ENCODE measurements around the gene FAR2. TPM values are rescaled to one million over a fixed set of nuclear protein-coding genes. Genes with fewer than 3 reads are reported as not detected.

The FAR2 gene
- total and polyA plus RNA-seq, 2 donors (not counting 3 experiments of a cell fraction or from before 2014, with no cell fraction given) = 32.3 to 61.7 TPM

GRCh38 chr12:29249930-29250329, 100.9 kb downstream of the FAR2 start:
- H3K79me2 ChIP-seq (ENCODE audit: control insufficient read depth, insufficient read depth, low read length) = no peaks in the 10 kb centered on the region
- H3K4me1 ChIP-seq (ENCODE audit: control insufficient read depth, extremely low read depth, insufficient read depth, low read length) = no peaks in the 10 kb centered on the region
- H3K27ac ChIP-seq (ENCODE audit: insufficient read depth, low read depth, low read length) = no peak overlapping the region
- FAIRE-seq = no peak
- no TSS peak for BruUV-seq (replicated peaks)
- CTCF ChIA-PET = no interaction called here
- H4K20me1 ChIP-seq (replicated peaks; ENCODE audit: control insufficient read depth, extremely low read depth, insufficient read depth, low read length) = no peaks in the 10 kb centered on the region
- no peak overlapping the region for H3K4me3 ChIP-seq (replicated peaks in 1 of 3; ENCODE audit: insufficient read depth in 1 of 3, low read depth in 1 of 3, low read length in 3 of 3)
- TF ChIP-seq EZH2 (IDR thresholded peaks at IDR 0.05; ENCODE audit: borderline replicate concordance, low read depth, low read length, severe bottlenecking) (no peak), GATA2 (IDR thresholded peaks at IDR 0.05; ENCODE audit: insufficient read depth, insufficient read length, low read depth, low read length) (no peak), MYC (IDR thresholded peaks at IDR 0.05; ENCODE audit: low read depth, low read length) (no peak), MAX (IDR thresholded peaks at IDR 0.05; ENCODE audit: insufficient read depth, insufficient read length) (no peak), FOS (IDR thresholded peaks at IDR 0.05; ENCODE audit: borderline replicate concordance, insufficient read depth, low read length) (no peak), POLR2A (IDR thresholded peaks at IDR 0.05; ENCODE audit: low read depth, low read length) (no peak), POLR2AphosphoS5 (IDR thresholded peaks at IDR 0.05; ENCODE audit: insufficient read depth, low read depth, low read length) (no peak), JUN (IDR thresholded peaks at IDR 0.05; ENCODE audit: borderline replicate concordance, insufficient read depth, insufficient read length, low read depth) (no peak), CTCF (IDR thresholded peaks at IDR 0.05; ENCODE audit: extremely low read depth in 1 of 2, insufficient read depth in 1 of 2, low read depth in 1 of 2, low read length in 2 of 2) (no peak)
- intact Hi-C loops (cut with micrococcal nuclease) = no loop called here
- no peaks in the 10 kb centered on the region for H3K9me1 ChIP-seq (replicated peaks; ENCODE audit: control insufficient read depth, extremely low read depth, insufficient read depth, low read length)
- no peaks in the 10 kb centered on the region for H3K36me3 ChIP-seq (ENCODE audit: control insufficient read depth in 2 of 2, extremely low read depth in 1 of 2, insufficient read depth in 2 of 2, low read length in 2 of 2)
- dilution Hi-C loops (cut with MboI; ENCODE audit: extremely low pct_ligation_motif_present, low sequenced_read_pairs) = no loop called here
- H2AFZ ChIP-seq (ENCODE audit: low read depth, low read length) = no peak overlapping the region
- H3K9ac ChIP-seq (replicated peaks; ENCODE audit: extremely low read depth, insufficient read depth, low read length) = no peak overlapping the region
- no peak for DNase-seq (ENCODE audit: low read depth, low spot score)
- H3K9me3 ChIP-seq (replicated peaks; ENCODE audit: control insufficient read depth, insufficient read depth, low read length) = no peaks in the 10 kb centered on the region
- POLR2A ChIA-PET = no interaction called here
- no peak overlapping the region for H3K4me2 ChIP-seq (ENCODE audit: insufficient read depth, low read length)
- H3K27me3 ChIP-seq (ENCODE audit: control insufficient read depth in 2 of 2, insufficient read depth in 2 of 2, low read length in 2 of 2) = no peaks in the 10 kb centered on the region

Measured in endothelial cell of umbilical vein (primary cell).